ENCODE measurements around the gene ANKRD1. TPM values are rescaled to one million over a fixed set of nuclear protein-coding genes. Genes with fewer than 3 reads are reported as not detected.

The ANKRD1 gene
- total RNA-seq, 1 experiment from 2014 or later: 0.26 TPM

GRCh38 chr10:90963331-90963730 is 42.4 kb upstream of the ANKRD1 start:
- no peaks in the 10 kb centered on the region for H3K9me3 ChIP-seq (ENCODE audit: control insufficient read depth, insufficient read depth, low read depth, low read length)
- H3K4me3 ChIP-seq (ENCODE audit: low read depth in 2 of 2, low read length in 2 of 2): no peak overlapping the region
- BruUV-seq (replicated peaks): no TSS peak
- in situ Hi-C loops (cut with HindIII; ENCODE audit: low pct_unique_long_range_greater_than_20kb, low sequenced_read_pairs): no loop called here
- DNase-seq (ENCODE audit: low read depth, low spot score) (no peak), ATAC-seq (no peak)
- intact Hi-C loops (cut with micrococcal nuclease; ENCODE audit: unreplicated experiment): no loop called here
- ChIA-PET POLR2A (no interaction called here), CTCF (no interaction called here)
- H3K27ac ChIP-seq (ENCODE audit: low read length): no peak overlapping the region
- H3K4me1 ChIP-seq (ENCODE audit: control insufficient read depth, insufficient read depth, low read length): no peaks in the 10 kb centered on the region
- H3K27me3 ChIP-seq (ENCODE audit: control insufficient read depth, insufficient read depth, low read length): no peaks in the 10 kb centered on the region; the same call in 1 of the 2 replicates
- TF ChIP-seq, protein P1, sequence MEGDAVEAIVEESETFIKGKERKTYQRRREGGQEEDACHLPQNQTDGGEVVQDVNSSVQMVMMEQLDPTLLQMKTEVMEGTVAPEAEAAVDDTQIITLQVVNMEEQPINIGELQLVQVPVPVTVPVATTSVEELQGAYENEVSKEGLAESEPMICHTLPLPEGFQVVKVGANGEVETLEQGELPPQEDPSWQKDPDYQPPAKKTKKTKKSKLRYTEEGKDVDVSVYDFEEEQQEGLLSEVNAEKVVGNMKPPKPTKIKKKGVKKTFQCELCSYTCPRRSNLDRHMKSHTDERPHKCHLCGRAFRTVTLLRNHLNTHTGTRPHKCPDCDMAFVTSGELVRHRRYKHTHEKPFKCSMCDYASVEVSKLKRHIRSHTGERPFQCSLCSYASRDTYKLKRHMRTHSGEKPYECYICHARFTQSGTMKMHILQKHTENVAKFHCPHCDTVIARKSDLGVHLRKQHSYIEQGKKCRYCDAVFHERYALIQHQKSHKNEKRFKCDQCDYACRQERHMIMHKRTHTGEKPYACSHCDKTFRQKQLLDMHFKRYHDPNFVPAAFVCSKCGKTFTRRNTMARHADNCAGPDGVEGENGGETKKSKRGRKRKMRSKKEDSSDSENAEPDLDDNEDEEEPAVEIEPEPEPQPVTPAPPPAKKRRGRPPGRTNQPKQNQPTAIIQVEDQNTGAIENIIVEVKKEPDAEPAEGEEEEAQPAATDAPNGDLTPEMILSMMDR (IDR thresholded peaks at IDR 0.05): no peak
- TF ChIP-seq SIN3A (IDR thresholded peaks at IDR 0.05; ENCODE audit: borderline replicate concordance, insufficient read depth, low read depth, low read length) (no peak), REST (IDR thresholded peaks at IDR 0.05; ENCODE audit: insufficient read depth in 1 of 2, low read depth in 2 of 2, low read length in 1 of 2) (no peak), POLR2AphosphoS5 (IDR thresholded peaks at IDR 0.05; ENCODE audit: low read depth, low read length) (no peak)
- H3K36me3 ChIP-seq (ENCODE audit: control insufficient read depth, insufficient read depth, low read length): no peaks in the 10 kb centered on the region

- no peak for TF ChIP-seq SIN3A (IDR thresholded peaks at IDR 0.05; ENCODE audit: borderline replicate concordance, insufficient read depth, low read depth, low read length)
- TF ChIP-seq, protein P1 (IDR thresholded peaks at IDR 0.05): no peak
- TF ChIP-seq TCF7L2 (IDR thresholded peaks at IDR 0.05; ENCODE audit: low read depth, low read length): no peak
- TF ChIP-seq REST (IDR thresholded peaks at IDR 0.05; ENCODE audit: insufficient read depth in 1 of 2, low read depth in 2 of 2, low read length in 1 of 2): no peak
- no peak for TF ChIP-seq POLR2AphosphoS5 (IDR thresholded peaks at IDR 0.05; ENCODE audit: low read depth, low read length)
- Histone ChIP-seq H3K4me3 (ENCODE audit: low read depth in 2 of 2, low read length in 2 of 2) (no peak overlapping the region), H3K4me1 (ENCODE audit: control insufficient read depth, insufficient read depth, low read length) (no peaks in the 10 kb centered on the region), H3K27ac (ENCODE audit: low read length) (no peak overlapping the region), H3K9me3 (ENCODE audit: control insufficient read depth, insufficient read depth, low read depth, low read length) (no peaks in the 10 kb centered on the region), H3K36me3 (ENCODE audit: control insufficient read depth, insufficient read depth, low read length) (no peaks in the 10 kb centered on the region), H3K27me3 (ENCODE audit: control insufficient read depth, insufficient read depth, low read length) (no peaks in the 10 kb centered on the region)
- BruUV-seq (replicated peaks): no TSS peak
- no peak for DNase-seq (ENCODE audit: low read depth, low spot score)
- ATAC-seq: no peak
- POLR2A ChIA-PET: no interaction called here
- intact Hi-C loops (cut with micrococcal nuclease; ENCODE audit: unreplicated experiment) (no loop called here), in situ Hi-C loops (cut with HindIII; ENCODE audit: low pct_unique_long_range_greater_than_20kb, low sequenced_read_pairs) (no loop called here)
- CTCF ChIA-PET: no interaction called here
These were observed 39.5 kb upstream of the ANKRD1 start for GRCh38 chr10:90960355-90960814.

Data from Panc1 (cell line).